Measurements from ENCODE around the gene SLC4A8. TPM values are rescaled to one million over a fixed set of nuclear protein-coding genes. Genes with fewer than 3 reads are reported as not detected.

SLC4A8 gene
- total RNA-seq, 2 donors from 2014 or later: 2.8 to 7.1 TPM

GRCh38 chr12:51488281-51488680, 63.6 kb downstream of the SLC4A8 start:
- Histone ChIP-seq H3K27ac (no peak overlapping the region), H3K27me3 (replicated peaks; ENCODE audit: insufficient read depth) (no peaks in the 10 kb centered on the region), H3K9me3 (no peaks in the 10 kb centered on the region), H3K4me1 (ENCODE audit: control insufficient read depth in 1 of 2, low read depth in 2 of 2) (no peaks in the 10 kb centered on the region), H3K4me3 (no peak overlapping the region), H3K36me3 (no peaks in the 10 kb centered on the region)
- no peak for TF ChIP-seq CTCF (IDR thresholded peaks at IDR 0.05)
- DNase-seq (ENCODE audit: low spot score): no peak
- no peak for ATAC-seq (ENCODE audit: insufficient number of reproducible peaks, low FRiP score, low read depth)

GRCh38 chr12:51493281-51493680, 68.7 kb downstream of the SLC4A8 start:
- no peak for ATAC-seq (ENCODE audit: insufficient number of reproducible peaks, low FRiP score, low read depth)
- Histone ChIP-seq H3K4me3 (no peak overlapping the region), H3K36me3 (no peaks in the 10 kb centered on the region), H3K4me1 (ENCODE audit: control insufficient read depth in 1 of 2, low read depth in 2 of 2) (no peaks in the 10 kb centered on the region), H3K27ac (no peak overlapping the region), H3K9me3 (no peaks in the 10 kb centered on the region), H3K27me3 (replicated peaks; ENCODE audit: insufficient read depth) (no peaks in the 10 kb centered on the region)
- no peak for DNase-seq (ENCODE audit: low spot score)
- no peak for TF ChIP-seq CTCF (IDR thresholded peaks at IDR 0.05)

GRCh38 chr12:51496895-51497294, 72.3 kb downstream of the SLC4A8 start:
- Histone ChIP-seq H3K4me1 (ENCODE audit: control insufficient read depth in 1 of 2, low read depth in 2 of 2) (no peaks in the 10 kb centered on the region), H3K9me3 (no peaks in the 10 kb centered on the region), H3K4me3 (no peak overlapping the region), H3K36me3 (no peaks in the 10 kb centered on the region), H3K27ac (no peak overlapping the region), H3K27me3 (replicated peaks; ENCODE audit: insufficient read depth) (no peaks in the 10 kb centered on the region)
- ATAC-seq (ENCODE audit: insufficient number of reproducible peaks, low FRiP score, low read depth) (no peak), DNase-seq (ENCODE audit: low spot score) (no peak)
- TF ChIP-seq CTCF (IDR thresholded peaks at IDR 0.05): no peak

- Histone ChIP-seq H3K27ac (no peak overlapping the region), H3K36me3 (no peaks in the 10 kb centered on the region), H3K9me3 (no peaks in the 10 kb centered on the region), H3K4me1 (ENCODE audit: control insufficient read depth in 1 of 2, low read depth in 2 of 2) (no peaks in the 10 kb centered on the region), H3K27me3 (replicated peaks; ENCODE audit: insufficient read depth) (no peaks in the 10 kb centered on the region), H3K4me3 (no peak overlapping the region)
- no peak for TF ChIP-seq CTCF (IDR thresholded peaks at IDR 0.05)
- DNase-seq (ENCODE audit: low spot score) (no peak), ATAC-seq (ENCODE audit: insufficient number of reproducible peaks, low FRiP score, low read depth) (no peak)
Observed at GRCh38 chr12:51504851-51505250, 80.2 kb downstream of the SLC4A8 start.

- H3K9me3 ChIP-seq: no peaks in the 10 kb centered on the region
- DNase-seq (ENCODE audit: low spot score) (no peak), ATAC-seq (ENCODE audit: insufficient number of reproducible peaks, low FRiP score, low read depth) (no peak)
- H3K4me1 ChIP-seq (ENCODE audit: control insufficient read depth in 1 of 2, low read depth in 2 of 2): no peaks in the 10 kb centered on the region
- H3K27me3 ChIP-seq (replicated peaks; ENCODE audit: insufficient read depth): no peaks in the 10 kb centered on the region
- no peaks in the 10 kb centered on the region for H3K36me3 ChIP-seq
- H3K4me3 ChIP-seq: no peak overlapping the region
- no peak for TF ChIP-seq CTCF (IDR thresholded peaks at IDR 0.05)
- H3K27ac ChIP-seq: no peak overlapping the region
Observed at GRCh38 chr12:51505360-51506105, 80.9 kb downstream of the SLC4A8 start.

All from thoracic aorta (tissue), 2 donors.